Epithelial cell of proximal tubule (primary cell): ENCODE measurements around the gene ARMC12. TPM values are rescaled to one million over a fixed set of nuclear protein-coding genes. Genes with fewer than 3 reads are reported as not detected.

Experiments used
- DNase-seq: peaks from one replicate; pipeline ENCODE4 v3.0.0-alpha.2; 2011; ENCODE audit warnings: low read depth
- H3K4me3 ChIP-seq: 2 replicates; pipeline ENCODE4 v1.5.1; 2011; ENCODE audit warnings: low read depth, mild to moderate bottlenecking, low read length
- CTCF ChIP-seq: conservative IDR thresholded peaks from 2 replicates; pipeline ENCODE4 v1.5.1; 2012; ENCODE audit warnings: low read depth, mild to moderate bottlenecking, low read length
- total RNA-seq: library from RNA; depleted of rRNA; stranded (reverse); fragments of >200 nt; gene quantifications from 2 replicates; pipeline ENCODE4 v1.2.3, GENCODE V29; 2015

Gene ARMC12
- total RNA-seq, 1 donor from 2014 or later = 0.29 TPM

GRCh38 chr6:35746516-35746915 lies 9.7 kb downstream of the ARMC12 start:
- no peak for DNase-seq
- no peak for TF ChIP-seq CTCF
- H3K4me3 ChIP-seq = no peak overlapping the region

DNA sequence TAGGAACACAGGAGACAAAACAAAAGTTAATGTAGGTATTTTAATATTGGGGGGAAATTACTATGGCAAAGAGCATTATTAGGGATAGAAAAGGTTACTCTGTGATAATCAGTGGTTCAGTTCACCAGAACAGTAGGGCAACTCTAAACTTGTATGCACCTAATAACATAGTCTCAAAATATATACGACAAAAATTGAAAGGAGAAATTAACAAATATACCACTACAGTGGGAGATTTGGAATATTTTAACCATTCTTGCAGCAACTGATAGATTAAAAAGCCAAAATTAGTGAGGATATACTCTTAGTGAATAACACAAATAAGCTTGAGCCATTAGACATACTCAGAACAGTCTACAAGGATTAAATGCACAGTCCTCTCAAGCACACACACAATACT lies 11.0 kb downstream of the ARMC12 start:
- no peak for TF ChIP-seq CTCF
- H3K4me3 ChIP-seq = no peak overlapping the region
- no peak for DNase-seq

GRCh38 chr6:35750557-35750956 lies 13.7 kb downstream of the ARMC12 start:
- H3K4me3 ChIP-seq = no peak overlapping the region
- no peak for TF ChIP-seq CTCF
- no peak for DNase-seq

DNA sequence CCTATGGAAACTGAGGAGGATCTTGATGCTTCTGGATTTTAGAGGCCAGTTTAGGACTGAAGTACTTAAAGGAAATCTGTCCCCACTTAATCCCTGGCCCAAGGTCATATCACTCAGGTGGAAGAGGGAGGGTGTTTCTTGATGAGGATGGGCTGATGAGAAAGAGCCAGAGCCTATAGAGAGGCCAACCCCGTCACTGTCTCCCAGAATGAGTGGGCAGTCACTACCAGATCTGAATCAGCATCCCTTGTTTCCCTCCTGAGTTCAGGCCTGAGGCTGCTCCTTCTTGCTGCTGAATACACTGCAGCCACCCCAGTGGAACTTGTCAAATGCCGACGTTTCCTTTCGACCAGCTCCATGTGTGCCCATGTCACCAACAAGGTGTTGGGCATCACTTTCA lies 14.8 kb downstream of the ARMC12 start:
- no peak overlapping the region for H3K4me3 ChIP-seq
- no peak for TF ChIP-seq CTCF
- DNase-seq = no peak

DNA sequence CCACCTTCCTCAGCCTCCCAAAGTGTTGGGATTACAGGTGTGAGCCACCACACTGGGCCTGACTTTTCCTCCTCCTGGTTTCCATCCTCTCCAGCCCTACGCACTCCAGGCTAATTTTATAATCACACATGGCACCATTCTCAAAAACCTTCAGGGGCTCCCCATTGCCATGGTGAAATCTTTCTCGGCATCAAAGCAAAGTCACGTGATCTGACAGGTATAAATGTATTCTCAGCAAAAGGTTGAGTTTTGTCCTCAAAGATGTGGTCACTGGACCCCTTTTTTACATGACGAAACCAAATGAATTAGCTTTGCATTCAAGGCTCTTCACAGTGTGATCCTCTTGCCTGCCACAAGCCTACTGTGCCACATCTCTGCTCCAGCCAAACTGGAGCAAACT lies 15.5 kb downstream of the ARMC12 start:
- no peak for TF ChIP-seq CTCF
- no peak for DNase-seq
- H3K4me3 ChIP-seq = no peak overlapping the region

GRCh38 chr6:35754452-35755277 lies 17.8 kb downstream of the ARMC12 start:
- no peak overlapping the region for H3K4me3 ChIP-seq
- no peak for DNase-seq
- peak; percentile 35 for TF ChIP-seq CTCF

- DNase-seq = no peak
- no peak overlapping the region for H3K4me3 ChIP-seq
- no peak for TF ChIP-seq CTCF
Observed at GRCh38 chr6:35755278-35755924, 18.6 kb downstream of the ARMC12 start.
